HG03457 (cell line): Measurements from ENCODE around the gene CDH13.

Source experiments
- ATAC-seq: cut with Tn5 transposase; IDR thresholded peaks from one replicate; pipeline ENCODE4 v1.9.1; 2021; ENCODE audit warnings: moderate number of reproducible peaks; ENCODE audit not compliant: unreplicated experiment

Gene CDH13

DNA sequence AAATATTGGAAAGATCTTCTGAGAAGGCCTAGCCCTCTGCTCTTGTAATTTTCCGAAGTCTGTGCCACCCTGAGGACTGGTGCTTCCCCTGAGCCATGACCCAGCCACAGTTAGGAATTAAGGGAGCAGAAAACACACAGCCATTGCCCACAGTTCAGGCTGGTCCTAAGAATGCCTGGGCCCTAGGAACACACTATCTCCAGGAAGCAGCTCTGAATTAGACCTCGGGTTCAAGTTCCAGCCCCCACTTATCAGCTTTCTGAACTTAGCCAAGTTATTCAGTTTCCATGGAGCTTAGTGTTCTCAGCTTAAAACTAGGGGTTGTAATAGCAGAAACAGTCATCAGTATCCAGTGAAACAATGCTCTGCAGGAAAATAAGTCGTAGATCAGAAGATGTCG lies 56.0 kb downstream of the CDH13 start:
- ATAC-seq, result no peak

DNA sequence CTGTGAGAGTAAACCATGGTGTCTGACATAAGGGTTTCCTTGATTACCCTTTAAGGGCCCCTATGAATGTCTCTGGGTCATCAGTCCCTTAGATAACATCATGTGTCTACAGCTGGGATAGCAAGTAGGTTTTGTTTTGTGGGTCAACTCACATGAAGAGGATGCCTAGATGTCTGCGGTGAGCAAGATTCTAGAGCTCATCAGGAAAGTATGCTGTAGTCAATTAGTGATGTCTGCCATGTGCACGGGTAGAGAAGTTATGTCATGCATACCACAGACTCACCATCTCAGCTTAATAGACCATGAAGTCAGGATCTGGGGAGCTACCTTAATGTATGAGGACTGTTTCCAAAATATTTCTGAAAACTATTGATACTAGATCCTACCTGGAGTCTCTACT lies 57.5 kb downstream of the CDH13 start:
- ATAC-seq, result no peak

DNA sequence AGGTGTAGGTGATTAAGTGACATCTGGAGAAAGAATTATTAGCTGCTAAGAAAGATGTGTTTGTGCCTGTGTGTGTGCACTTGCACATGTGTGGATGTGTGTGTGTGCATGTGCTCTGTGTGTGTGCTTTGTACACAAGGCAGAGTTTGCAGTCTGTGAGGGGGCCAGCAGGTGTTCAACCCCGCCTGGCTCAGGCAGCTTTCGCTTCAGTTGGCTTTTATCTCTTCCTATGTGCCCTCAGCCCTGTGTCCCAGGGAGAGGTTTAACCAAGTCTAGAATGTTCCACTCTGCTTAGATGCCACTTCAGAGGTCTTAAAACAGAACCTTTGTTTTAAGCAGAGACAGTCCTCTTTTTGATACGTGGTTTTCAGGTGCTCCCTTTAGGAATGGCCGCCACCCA lies 58.8 kb downstream of the CDH13 start:
- no peak for ATAC-seq

DNA sequence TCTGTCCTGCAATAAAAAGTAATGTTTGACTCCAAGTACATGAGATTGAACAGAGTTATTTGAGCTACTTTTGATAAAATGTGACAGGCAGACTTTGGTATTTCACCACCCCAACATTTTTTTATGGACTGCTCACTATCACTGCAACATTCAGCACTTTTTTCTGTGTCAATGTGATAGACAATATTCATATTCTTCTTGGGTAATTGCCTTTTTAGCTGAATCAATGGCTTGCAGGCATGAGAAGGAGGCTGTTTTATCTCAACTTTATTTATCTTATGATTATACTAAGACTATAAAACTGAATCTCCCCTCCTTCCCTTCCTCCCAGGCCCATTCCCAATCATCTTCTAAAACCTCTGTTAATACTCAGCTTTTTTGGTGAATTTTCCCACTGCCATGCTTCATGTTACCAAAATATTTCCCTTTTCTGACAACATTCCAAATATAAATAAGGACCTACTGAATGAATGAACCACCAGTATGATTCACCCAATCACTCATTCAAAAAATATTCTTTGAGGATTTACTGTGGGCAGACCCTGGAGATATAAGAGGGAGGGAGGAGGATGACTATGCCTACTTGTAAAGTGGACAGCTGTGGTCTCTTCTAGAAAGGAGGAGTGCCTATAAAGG lies 67.6 kb downstream of the CDH13 start:
- ATAC-seq, result no peak

DNA sequence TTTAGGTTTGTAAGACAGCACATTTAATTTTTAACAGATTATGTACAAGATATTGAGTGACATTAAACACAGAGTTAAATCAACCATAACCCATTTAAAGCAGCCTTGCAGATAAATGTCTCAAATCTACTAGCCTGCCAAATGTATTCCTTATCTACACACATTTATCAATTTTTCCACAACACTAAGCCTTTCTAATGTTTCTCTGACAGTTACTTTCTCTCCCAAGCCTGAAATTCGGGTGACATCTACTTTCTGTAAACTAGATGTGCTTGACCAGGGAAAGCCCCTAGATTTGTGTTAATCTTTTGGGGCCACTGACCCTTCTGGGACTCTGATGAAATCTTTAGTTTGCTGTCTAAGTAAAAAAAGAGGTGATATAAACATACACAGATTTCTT lies 69.0 kb downstream of the CDH13 start:
- ATAC-seq, result no peak

DNA sequence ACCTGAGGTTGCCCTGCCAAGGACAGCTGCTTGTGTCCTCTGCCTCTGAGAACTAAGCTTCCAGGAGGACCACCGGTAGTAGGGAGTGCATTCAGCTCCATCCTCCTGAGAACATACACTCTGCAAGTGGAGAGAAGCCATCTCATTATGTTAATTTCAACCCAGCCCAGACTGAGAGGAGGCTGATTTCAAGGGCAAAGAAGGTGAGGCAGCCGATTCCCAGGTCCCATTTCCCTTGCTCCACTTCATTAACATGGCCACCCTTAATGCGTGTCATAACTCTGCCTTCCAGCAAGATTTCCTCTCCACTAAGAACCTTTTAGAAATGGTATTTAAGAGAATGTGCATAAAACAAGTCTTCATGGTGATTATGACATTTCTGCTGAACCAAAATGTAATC lies 72.5 kb downstream of the CDH13 start:
- ATAC-seq, result no peak

DNA sequence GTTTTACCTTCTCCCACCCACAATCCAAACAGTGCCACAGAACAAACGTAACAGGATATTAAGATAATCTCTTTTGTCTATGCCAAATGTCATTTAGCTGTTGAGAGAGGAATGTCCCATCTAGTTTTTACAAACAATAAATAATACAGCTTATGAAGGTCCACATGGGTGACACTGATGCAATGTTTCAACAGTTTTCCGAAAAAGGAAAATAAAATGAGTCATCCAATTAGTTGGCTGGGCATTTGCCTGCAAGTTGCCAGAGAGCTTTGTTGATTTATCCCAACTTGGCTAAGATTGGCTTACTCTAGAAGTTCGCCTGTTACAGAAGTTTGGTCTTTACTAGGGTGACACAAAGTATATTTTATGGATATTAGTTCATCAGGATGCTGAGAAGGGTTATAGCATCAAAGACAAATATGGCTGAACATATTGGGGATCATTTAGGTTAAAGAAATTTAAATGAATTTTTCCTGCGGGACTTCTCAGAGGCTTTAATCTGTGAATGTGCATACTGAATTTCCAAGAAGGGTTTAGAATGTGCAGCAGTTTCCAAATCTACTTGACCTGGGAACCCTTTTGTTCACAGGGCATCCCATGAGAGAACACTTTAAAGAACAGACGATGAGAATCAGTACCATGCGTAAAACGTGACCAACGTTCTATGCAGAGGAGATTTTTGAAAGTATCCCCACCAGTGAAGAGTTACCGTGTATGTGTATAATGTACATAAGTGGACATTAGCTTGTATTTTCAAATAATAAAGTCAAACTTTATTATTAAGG lies 73.1 kb downstream of the CDH13 start:
- no peak for ATAC-seq

DNA sequence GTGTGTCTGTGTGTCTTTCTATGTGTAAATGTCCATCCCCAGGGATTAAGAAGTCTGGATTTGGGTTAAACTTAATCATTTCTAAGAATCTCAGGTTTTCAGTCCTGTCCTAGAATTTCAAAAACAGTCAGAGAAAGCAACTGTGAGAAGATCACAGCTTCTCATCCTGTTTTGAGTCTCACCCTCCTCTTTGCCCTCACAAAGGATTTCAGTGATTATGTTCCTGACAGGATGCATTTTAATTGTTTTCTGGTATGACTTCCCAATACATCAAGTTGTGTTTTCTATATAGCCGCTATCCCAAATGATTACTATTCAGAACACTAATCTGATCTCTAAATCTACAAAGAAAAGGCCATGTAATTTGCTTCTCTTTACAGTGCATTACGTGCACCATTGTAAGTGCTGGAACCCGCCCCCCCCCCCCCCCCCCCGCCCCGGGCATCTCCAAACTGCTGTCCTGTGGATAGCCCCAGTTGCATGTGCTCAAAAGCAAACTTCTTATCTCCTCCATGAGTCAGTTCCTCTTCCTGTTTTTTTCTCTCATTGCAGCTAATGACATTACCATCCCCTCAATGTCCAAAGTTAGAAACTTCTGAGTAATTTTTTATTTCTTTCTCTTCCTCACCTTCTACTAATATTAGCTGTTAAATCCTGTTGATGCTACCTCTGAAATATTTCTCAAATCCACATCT lies 73.9 kb downstream of the CDH13 start:
- ATAC-seq, result no peak

DNA sequence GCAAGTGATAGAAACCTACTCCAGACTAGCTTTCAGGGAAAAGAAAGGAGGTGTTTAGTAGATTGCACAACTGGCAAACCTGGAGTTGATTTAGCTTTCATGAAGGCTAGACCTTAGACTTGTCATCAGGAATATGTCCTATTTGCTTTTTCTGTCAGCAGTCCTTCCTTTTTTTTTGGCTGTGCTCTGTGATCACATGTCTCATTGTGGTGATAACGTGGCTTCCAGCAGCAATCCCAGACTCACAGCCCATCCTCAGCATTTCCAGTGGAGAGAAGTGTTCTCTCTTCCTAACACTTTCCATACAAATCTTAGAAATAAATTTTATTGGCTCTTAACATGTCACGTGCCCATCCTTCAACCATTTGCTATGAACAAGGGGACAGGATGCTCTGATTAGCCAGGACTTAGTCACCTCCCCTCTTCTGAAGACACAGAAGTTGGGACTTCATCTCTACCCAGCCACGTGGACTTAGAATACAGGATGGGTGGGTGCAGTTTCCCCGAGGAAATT lies 74.7 kb downstream of the CDH13 start:
- no peak for ATAC-seq

DNA sequence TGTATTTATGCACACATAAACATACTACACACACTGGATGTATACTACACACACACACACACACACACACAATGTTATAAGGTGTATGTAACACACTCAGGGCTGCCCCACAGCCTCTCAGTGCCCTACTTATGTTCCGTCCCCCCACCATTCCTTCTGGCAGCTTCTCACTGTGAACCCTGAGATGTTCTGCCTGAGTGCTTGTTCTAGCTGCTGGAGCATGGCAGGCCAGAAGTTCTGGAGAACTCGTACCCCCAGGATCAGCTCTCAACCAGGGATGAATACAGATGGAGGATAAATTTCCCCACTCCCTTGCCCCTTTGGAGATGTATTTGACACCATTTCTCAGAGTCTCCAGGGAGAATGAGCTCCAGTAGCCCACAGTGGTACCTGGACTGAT lies 76.4 kb downstream of the CDH13 start:
- no peak for ATAC-seq

DNA sequence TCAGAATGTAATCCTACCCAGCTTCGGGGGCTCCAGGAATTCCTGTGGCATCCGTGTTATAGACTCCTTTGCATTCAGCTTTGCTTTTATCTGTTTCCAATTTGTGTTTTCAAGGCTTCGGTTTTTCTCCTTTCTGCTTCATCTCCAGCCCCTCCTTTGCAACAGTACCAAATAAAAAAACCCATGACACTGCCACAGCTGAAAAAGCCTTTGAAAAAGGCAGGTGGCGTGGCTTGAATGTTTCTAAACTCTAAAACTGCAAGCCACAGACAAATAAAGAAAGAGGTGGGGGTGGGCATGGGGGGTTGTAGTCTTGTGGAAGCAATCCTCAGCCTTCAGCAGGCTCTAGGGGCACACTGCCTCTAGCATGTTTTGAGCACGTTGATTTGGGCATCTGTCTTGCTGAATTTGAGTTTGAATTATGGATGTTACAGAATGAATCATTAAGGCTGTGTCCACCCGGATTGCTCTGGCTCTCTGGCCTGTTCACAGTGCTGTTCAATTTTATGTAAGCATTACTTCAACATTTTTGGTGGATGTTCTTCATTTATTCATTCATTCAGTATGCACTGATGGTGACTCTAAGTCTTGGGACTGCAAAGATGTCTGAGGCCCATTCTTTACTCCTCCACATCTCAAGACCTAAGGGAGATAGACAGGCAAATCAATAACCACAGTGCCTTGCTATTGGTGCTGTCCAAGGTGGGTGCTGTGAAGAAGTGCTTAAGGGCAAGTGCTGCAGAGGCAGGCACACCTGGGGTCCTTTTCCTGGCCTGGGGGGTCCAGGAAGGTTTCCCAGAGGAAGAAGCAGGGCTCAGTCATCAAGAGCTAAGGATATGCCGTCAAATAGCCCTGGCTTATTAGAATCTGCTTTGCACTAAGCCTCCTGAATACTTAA lies 77.4 kb downstream of the CDH13 start:
- ATAC-seq, result no peak

DNA sequence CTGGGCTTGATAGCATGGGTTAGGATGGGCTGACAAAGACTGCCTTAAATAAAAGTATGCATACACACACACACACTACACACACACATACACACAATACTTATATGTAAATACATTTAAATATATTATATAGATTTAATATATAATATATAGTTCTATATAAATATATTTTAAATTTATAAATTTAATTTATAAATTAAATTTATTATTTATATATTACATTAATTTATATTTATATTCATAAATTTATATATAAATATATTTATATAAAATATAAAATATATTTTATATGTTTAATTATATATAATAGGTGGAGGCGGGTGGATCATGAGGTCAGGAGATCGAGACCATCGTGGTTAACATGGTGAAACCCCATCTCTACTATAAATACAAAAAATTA lies 83.2 kb downstream of the CDH13 start:
- ATAC-seq, result no peak

DNA sequence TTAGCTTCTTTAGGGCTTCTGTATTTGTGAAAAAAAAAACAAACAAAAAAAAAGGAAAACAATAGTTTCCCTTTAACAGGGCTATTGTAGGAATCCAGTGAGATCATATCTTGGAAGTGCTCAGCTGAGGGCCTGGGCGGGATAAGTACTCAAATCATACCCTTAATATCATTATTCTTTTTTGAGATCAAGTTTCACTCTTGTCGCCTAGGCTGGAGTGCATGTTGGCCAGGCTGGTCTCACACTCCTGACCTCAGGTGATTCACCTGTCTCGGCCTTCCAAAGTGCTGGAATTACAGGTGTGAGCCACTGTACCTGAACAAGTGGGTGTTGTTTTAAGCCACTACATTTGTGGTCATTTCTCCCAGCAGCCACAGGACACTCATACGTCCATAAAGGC lies 87.0 kb downstream of the CDH13 start:
- ATAC-seq, result no peak

DNA sequence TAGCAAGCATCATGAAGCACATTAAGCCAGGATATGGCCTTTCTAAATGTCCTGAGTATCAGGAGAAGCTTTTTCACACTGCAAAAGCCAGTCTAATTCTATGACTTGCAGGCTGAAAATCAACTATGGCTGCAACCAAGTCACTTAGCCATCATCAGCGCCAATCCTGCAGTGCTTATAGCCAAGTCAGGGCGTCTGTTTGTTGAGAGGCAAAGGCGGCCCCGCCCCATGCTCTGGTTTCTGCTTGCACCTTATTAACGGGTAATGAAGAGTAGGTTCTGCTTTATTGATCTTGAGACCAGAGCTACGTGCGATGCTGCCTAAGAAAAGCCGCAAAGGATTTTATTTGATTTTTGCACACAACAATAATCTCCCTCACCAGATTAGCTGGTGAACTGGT lies 88.4 kb downstream of the CDH13 start:
- ATAC-seq, result no peak

DNA sequence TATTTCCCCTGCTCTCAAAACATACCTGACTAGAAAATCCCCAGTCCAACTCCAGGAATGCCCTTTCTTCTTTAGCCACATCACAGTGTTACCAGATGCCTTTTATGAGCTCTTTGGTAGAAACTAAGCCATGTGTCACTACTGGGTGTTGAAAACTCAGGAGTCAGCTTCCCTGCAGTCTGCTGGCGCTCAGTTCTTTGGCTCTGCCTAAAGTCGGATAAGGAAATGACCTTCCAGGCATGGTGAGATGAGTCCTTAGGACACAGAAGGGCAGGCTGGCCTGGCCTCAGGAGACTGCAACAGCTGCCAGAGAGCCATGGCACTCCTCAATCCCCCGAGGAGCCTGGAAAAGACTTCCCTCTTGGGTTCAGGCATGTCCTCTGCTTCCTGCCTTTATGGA lies 89.1 kb downstream of the CDH13 start:
- no peak for ATAC-seq

DNA sequence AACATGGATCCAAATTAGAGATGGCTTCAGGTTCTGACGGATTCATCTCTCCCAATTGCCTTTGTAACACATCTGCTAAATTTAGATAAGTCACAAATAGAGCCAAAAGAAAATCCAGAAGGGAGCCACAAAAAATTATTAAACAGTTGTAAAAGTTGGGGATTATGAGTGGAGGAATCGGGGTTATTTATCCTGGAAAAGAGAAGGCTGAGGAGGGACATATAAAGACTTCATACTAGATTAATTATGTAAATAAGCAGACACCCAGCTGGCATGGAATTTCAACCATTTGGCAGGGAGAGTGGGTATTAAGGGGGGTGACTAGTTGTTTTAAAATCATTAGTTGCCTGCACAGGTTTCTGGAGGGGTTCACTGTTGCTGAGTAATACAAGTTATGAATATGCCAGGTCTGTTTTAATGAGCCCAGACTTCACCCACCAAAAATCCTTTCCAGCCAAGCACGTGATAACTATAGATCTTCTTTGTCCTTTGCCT lies 89.6 kb downstream of the CDH13 start:
- no peak for ATAC-seq

DNA sequence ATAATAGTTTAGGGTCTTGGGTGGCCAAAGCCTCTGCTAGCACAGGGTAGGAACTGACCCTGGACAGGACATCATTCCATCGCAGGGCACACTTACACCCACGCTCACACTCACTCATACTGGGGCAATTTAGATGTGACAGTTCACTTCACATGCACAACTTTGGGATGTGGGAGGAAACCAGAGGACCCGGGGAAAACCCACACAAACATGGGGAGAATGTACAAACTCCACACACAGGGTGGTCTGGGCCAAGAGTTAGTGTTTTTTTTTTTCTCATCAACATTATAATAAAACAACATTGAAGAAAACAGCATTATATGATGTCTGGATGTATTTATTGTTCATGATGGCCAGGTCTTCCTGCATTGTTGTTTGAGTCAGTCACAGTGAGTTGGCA lies 93.6 kb downstream of the CDH13 start:
- ATAC-seq, result no peak

DNA sequence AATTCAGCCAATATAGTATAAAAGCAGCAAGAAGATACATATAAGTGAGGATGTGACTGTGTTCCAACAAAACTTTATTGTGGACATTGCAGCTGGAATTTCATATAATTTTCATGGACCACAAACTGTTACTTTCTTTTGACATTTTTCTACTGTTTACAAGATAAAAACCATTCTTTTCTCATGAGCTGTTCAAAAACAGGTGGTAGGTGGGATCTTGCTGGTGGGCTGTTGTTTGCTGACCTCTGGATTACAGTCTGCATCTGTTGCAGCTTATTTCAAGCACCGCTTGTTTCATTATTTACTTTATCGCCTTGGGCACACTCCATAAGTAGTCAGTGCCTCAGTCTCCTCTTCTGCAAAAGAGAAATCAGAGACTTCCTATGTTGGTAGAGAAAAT lies 99.5 kb downstream of the CDH13 start:
- ATAC-seq, result no peak

DNA sequence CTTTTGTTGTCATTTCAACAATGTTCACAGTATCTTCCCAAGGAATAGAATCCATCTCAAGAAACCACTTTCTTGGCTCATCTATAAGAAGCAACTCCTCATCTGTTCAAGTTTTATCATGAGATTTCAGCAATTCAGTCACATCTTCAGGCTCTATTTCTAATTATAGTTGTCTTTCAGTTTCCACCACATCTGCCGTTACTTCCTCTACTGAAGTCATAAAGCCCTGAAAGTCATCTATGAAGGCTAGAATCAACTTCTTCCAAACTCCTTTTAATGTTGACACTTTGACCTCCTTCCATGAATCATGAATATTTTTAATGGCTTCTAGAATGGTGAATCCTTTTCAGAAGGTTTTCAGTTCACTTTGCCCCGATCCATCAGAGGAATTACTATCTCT lies 102.1 kb downstream of the CDH13 start:
- ATAC-seq, result no peak

DNA sequence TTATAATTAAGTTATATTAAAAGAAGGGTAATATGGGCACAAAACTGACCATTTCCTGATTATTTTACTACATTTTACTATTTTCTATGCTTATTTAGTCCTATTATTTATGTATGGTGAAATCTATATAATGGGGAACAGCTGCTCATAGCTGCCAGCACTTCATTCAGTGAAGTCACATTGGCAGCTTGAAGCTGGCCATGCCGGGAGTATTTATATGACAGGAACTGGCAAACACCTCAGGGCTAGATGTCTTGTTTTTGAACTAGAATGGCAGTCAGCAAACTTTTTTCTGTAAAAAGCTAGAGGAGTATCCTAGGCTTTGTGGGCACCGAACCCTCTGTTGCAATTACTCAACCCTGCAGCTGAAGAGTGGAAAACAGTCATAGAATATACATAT lies 104.1 kb downstream of the CDH13 start:
- ATAC-seq, result no peak

DNA sequence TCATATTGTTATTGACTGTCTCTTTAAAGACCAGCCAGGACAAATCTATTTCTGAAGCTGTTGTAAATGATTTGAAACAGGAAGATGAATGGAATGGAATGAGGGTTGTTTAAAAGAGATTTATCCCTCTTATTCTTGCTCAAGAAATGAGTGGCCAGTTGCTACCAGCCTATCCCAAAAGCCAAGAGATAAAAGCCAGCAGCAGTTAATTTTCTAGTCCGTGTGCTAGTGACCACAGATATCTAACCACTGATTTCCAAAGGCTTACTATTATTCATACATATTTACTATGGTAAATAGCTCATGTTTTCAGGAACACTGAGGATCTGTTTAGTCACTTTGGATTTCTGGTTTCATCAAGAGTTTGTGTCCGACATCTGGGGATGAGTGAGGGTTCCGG lies 105.7 kb downstream of the CDH13 start:
- no peak for ATAC-seq
